ENCODE results near the gene DUSP8. TPM values are rescaled to one million over a fixed set of nuclear protein-coding genes. Genes with fewer than 3 reads are reported as not detected.
"Not testable (repeated sequence)": the region's sequence is repeated elsewhere in the genome, so short reads cannot be mapped to it uniquely, and the experiment has no call there.

The DUSP8 gene
- total RNA-seq, 1 experiment from 2014 or later, result 7.7 TPM

- Histone ChIP-seq H3K4me3 (ENCODE audit: low read depth, low read length) (no peak overlapping the region), H3K9me3 (no peaks in the 10 kb centered on the region), H3K36me3 (ENCODE audit: control insufficient read depth, insufficient read depth, low read length) (no peaks in the 10 kb centered on the region), H3K27me3 (replicated peaks; ENCODE audit: control insufficient read depth, insufficient read depth, low read length) (no peaks in the 10 kb centered on the region; the same call in 1 of the 2 replicates), H3K4me1 (no peaks in the 10 kb centered on the region)
- no peaks in the 10 kb centered on the region for H3K36me3 Mint-ChIP-seq (ENCODE audit: insufficient read depth, unreplicated experiment)
- POLR2A ChIA-PET, result no interaction called here
- H3K4me1 Mint-ChIP-seq (ENCODE audit: low read depth, unreplicated experiment), result no peaks in the 10 kb centered on the region
- no peak for DNase-seq
- no peak overlapping the region for H3K27ac Mint-ChIP-seq (ENCODE audit: unreplicated experiment)
- CTCF ChIA-PET, result interaction anchor here (1.2 kb wide), 1 partner anchor 18 kb away, joined by 4 read pairs; no protein-coding TSS in a partner anchor
- peaks cover 16% of the 10 kb centered on the region for H3K27me3 Mint-ChIP-seq (ENCODE audit: insufficient read depth, unreplicated experiment)
- H3K4me3 Mint-ChIP-seq (ENCODE audit: unreplicated experiment), result no peak overlapping the region
- BruUV-seq (replicated peaks), result no TSS peak
- no peaks in the 10 kb centered on the region for H3K9me3 Mint-ChIP-seq (ENCODE audit: unreplicated experiment)
- TF ChIP-seq CTCF (IDR thresholded peaks at IDR 0.05; ENCODE audit: insufficient read depth in 1 of 2, low read depth in 1 of 2, low read length in 1 of 2, severe bottlenecking in 1 of 2, unreplicated experiment in 1 of 2), result no peak
- intact Hi-C loops (cut with micrococcal nuclease; ENCODE audit: unreplicated experiment), result no loop called here
Observed at GRCh38 chr11:1592628-1593027, 20.6 kb upstream of the DUSP8 start.

- POLR2A ChIA-PET, result no interaction called here
- no TSS peak for BruUV-seq (replicated peaks)
- Mint-ChIP-seq H3K4me3 (ENCODE audit: unreplicated experiment) (no peak overlapping the region), H3K9me3 (ENCODE audit: unreplicated experiment) (no peaks in the 10 kb centered on the region), H3K36me3 (ENCODE audit: insufficient read depth, unreplicated experiment) (no peaks in the 10 kb centered on the region), H3K27me3 (ENCODE audit: insufficient read depth, unreplicated experiment) (peaks cover 6% of the 10 kb centered on the region), H3K27ac (ENCODE audit: unreplicated experiment) (no peak overlapping the region), H3K4me1 (ENCODE audit: low read depth, unreplicated experiment) (no peaks in the 10 kb centered on the region)
- Histone ChIP-seq H3K4me3 (ENCODE audit: low read depth, low read length) (no peak overlapping the region), H3K36me3 (ENCODE audit: control insufficient read depth, insufficient read depth, low read length) (no peaks in the 10 kb centered on the region), H3K9me3 (no peaks in the 10 kb centered on the region), H3K27me3 (replicated peaks; ENCODE audit: control insufficient read depth, insufficient read depth, low read length) (no peaks in the 10 kb centered on the region), H3K4me1 (no peaks in the 10 kb centered on the region)
- CTCF ChIA-PET, result no interaction called here
- no peak for DNase-seq
- no peak for TF ChIP-seq CTCF (IDR thresholded peaks at IDR 0.05; ENCODE audit: insufficient read depth in 1 of 2, low read depth in 1 of 2, low read length in 1 of 2, severe bottlenecking in 1 of 2, unreplicated experiment in 1 of 2)
- intact Hi-C loops (cut with micrococcal nuclease; ENCODE audit: unreplicated experiment), result no loop called here
Observed at GRCh38 chr11:1589996-1590395, 17.9 kb upstream of the DUSP8 start.

GRCh38 chr11:1589191-1589963, 17.3 kb upstream of the DUSP8 start:
- CTCF ChIA-PET, result not testable (repeated sequence)

More at GRCh38 chr11:1589191-1589963, 17.3 kb upstream of the DUSP8 start:
- H3K36me3 Mint-ChIP-seq (ENCODE audit: insufficient read depth, unreplicated experiment); H3K4me1 ChIP-seq; H3K4me3 Mint-ChIP-seq (ENCODE audit: unreplicated experiment); H3K4me3 ChIP-seq (ENCODE audit: low read depth, low read length); H3K9me3 ChIP-seq; POLR2A ChIA-PET; H3K27me3 ChIP-seq (replicated peaks; ENCODE audit: control insufficient read depth, insufficient read depth, low read length); H3K27ac Mint-ChIP-seq (ENCODE audit: unreplicated experiment); BruUV-seq (replicated peaks); intact Hi-C loops (cut with micrococcal nuclease; ENCODE audit: unreplicated experiment); H3K36me3 ChIP-seq (ENCODE audit: control insufficient read depth, insufficient read depth, low read length); DNase-seq; H3K9me3 Mint-ChIP-seq (ENCODE audit: unreplicated experiment); H3K27me3 Mint-ChIP-seq (ENCODE audit: insufficient read depth, unreplicated experiment); H3K4me1 Mint-ChIP-seq (ENCODE audit: low read depth, unreplicated experiment): not testable (repeated sequence)

All from Caco-2 (cell line).